HFFc6 (cell line): ENCODE measurements around the gene SBNO2. TPM values are rescaled to one million over a fixed set of nuclear protein-coding genes. Genes with fewer than 3 reads are reported as not detected.

Source experiments
- DNase-seq: peaks from one replicate; pipeline ENCODE4 v3.0.0-alpha.2; 2018
- H3K27ac Mint-ChIP-seq: 2 replicates; pipeline ENCODE4 v1.8.0; 2020; ENCODE audit warnings: mild to moderate bottlenecking, mixed read lengths
- H3K27me3 Mint-ChIP-seq: 2 replicates; pipeline ENCODE4 v1.8.0; 2021; ENCODE audit warnings: mild to moderate bottlenecking, moderate library complexity, mixed read lengths; ENCODE audit not compliant: insufficient read depth
- H3K36me3 Mint-ChIP-seq: 2 replicates; pipeline ENCODE4 v1.8.0; 2021; ENCODE audit warnings: low read depth, mixed read lengths
- H3K4me1 Mint-ChIP-seq: 2 replicates; pipeline ENCODE4 v1.8.0; 2020; ENCODE audit warnings: low read depth, mixed read lengths
- H3K4me3 Mint-ChIP-seq: 2 replicates; pipeline ENCODE4 v1.8.0; 2020; ENCODE audit warnings: mild to moderate bottlenecking, moderate library complexity, mixed read lengths
- H3K9me3 Mint-ChIP-seq: 2 replicates; pipeline ENCODE4 v1.8.0; 2020; ENCODE audit warnings: mild to moderate bottlenecking, mixed read lengths
- CTCF ChIP-seq: fragments of 200-600 bp; sonication (generic); IDR thresholded peaks from 2 replicates; pipeline ENCODE4 v1.5.0; 2021; ENCODE audit warnings: antibody characterized with exemption, mild to moderate bottlenecking
- total RNA-seq, 6 experiments: library from RNA; stranded (reverse); fragmentation: NEBNext Ultra II Directional; extraction: Animal tissue kit (Norgen Biotek cat#: 25700); gene quantifications; 2 replicates in 1 of 6; 3 replicates in 5 of 6; pipeline ENCODE4 v1.2.3, GENCODE V29; 2021

The SBNO2 gene
- total RNA-seq, 6 experiments from 2014 or later: 33.7 to 49.8 (median 41.5) TPM

- no peak overlapping the region for H3K4me3 Mint-ChIP-seq
- no peaks in the 10 kb centered on the region for H3K4me1 Mint-ChIP-seq
- peaks cover 3% of the 10 kb centered on the region for H3K27me3 Mint-ChIP-seq
- no peaks in the 10 kb centered on the region for H3K36me3 Mint-ChIP-seq
- TF ChIP-seq CTCF: no peak
- H3K27ac Mint-ChIP-seq: no peak overlapping the region
- no peak for DNase-seq
- no peaks in the 10 kb centered on the region for H3K9me3 Mint-ChIP-seq
These were observed 61.6 kb downstream of the SBNO2 start for GRCh38 chr19:1112268-1113029.

- no peak for TF ChIP-seq CTCF
- Mint-ChIP-seq H3K9me3 (no peaks in the 10 kb centered on the region), H3K27me3 (peaks cover 3% of the 10 kb centered on the region), H3K27ac (no peak overlapping the region), H3K4me3 (no peak overlapping the region), H3K36me3 (no peaks in the 10 kb centered on the region), H3K4me1 (no peaks in the 10 kb centered on the region)
- DNase-seq: no peak
These were observed 62.3 kb downstream of the SBNO2 start for GRCh38 chr19:1111641-1112267.

- Mint-ChIP-seq H3K36me3 (no peaks in the 10 kb centered on the region; the same call in 1 of the 2 replicates), H3K27ac (no peak overlapping the region), H3K4me1 (no peaks in the 10 kb centered on the region), H3K9me3 (no peaks in the 10 kb centered on the region), H3K4me3 (no peak overlapping the region), H3K27me3 (peaks cover 5% of the 10 kb centered on the region)
- TF ChIP-seq CTCF: no peak
- DNase-seq: no peak
These were observed 63.0 kb downstream of the SBNO2 start for GRCh38 chr19:1110809-1111640.

- H3K27ac Mint-ChIP-seq: no peak overlapping the region
- no peak overlapping the region for H3K4me3 Mint-ChIP-seq
- no peak for DNase-seq
- H3K27me3 Mint-ChIP-seq: peaks cover 10% of the 10 kb centered on the region
- no peaks in the 10 kb centered on the region for H3K4me1 Mint-ChIP-seq
- no peak for TF ChIP-seq CTCF
- H3K9me3 Mint-ChIP-seq: no peaks in the 10 kb centered on the region
- no peaks in the 10 kb centered on the region; the same call in 1 of the 2 replicates for H3K36me3 Mint-ChIP-seq
These were observed 64.1 kb downstream of the SBNO2 start for GRCh38 chr19:1109697-1110671.
